Caco-2 (cell line): Measurements from ENCODE around the gene AP2B1. TPM values are rescaled to one million over a fixed set of nuclear protein-coding genes. Genes with fewer than 3 reads are reported as not detected.

Source experiments
- BruUV-seq: library from RNA; stranded (reverse); fragments of 400-500 nt; replicated peaks from 2 replicates; lab custom pipeline; 2021; lab: Mats Ljungman, UMichigan
- CTCF ChIA-PET: fragments of 300-600 bp; sonication (Branson Sonifier 250); formaldehyde crosslinking; loops from one replicate; lab custom pipeline; 2022; ENCODE audit warnings: antibody characterized with exemption; lab: Charles Lee
- POLR2A ChIA-PET: fragments of 300-600 bp; sonication (Branson Sonifier 250); formaldehyde crosslinking; loops from one replicate; lab custom pipeline; 2022; ENCODE audit warnings: antibody characterized with exemption; lab: Charles Lee
- DNase-seq, 2 experiments: peaks; one replicate each; pipeline versions ENCODE4 v3.0.0 to v3.0.0-alpha.2; 2020 to 2022
- H3K27me3 ChIP-seq: replicated peaks from 2 replicates; pipeline ENCODE4 v1.6.0; 2011; ENCODE audit warnings: low read length; ENCODE audit not compliant: control insufficient read depth, insufficient read depth
- H3K36me3 ChIP-seq: 2 replicates; pipeline ENCODE4 v1.5.1; 2011; ENCODE audit warnings: low read length; ENCODE audit not compliant: control insufficient read depth, insufficient read depth
- H3K4me1 ChIP-seq: fragments of 250-450 bp; sonication (Bioruptor Pico); 2 replicates; pipeline ENCODE4 v1.5.1; 2020; ENCODE audit warnings: mild to moderate bottlenecking
- H3K4me3 ChIP-seq: 2 replicates; pipeline ENCODE4 v1.5.1; 2011; ENCODE audit warnings: low read depth, mild to moderate bottlenecking, control low read depth, low read length
- H3K9me3 ChIP-seq: fragments of 250-450 bp; sonication (Bioruptor Pico); 2 replicates; pipeline ENCODE4 v1.5.1; 2020; ENCODE audit warnings: mild to moderate bottlenecking, moderate library complexity
- H3K27ac Mint-ChIP-seq: one replicate; pipeline ENCODE4 v1.8.0; 2022; ENCODE audit warnings: mixed read lengths; ENCODE audit not compliant: unreplicated experiment
- H3K27me3 Mint-ChIP-seq: one replicate; pipeline ENCODE4 v1.8.0; 2022; ENCODE audit warnings: mixed read lengths; ENCODE audit not compliant: insufficient read depth, unreplicated experiment
- H3K36me3 Mint-ChIP-seq: one replicate; pipeline ENCODE4 v1.8.0; 2022; ENCODE audit warnings: mild to moderate bottlenecking, mixed read lengths; ENCODE audit not compliant: insufficient read depth, unreplicated experiment
- H3K4me1 Mint-ChIP-seq: one replicate; pipeline ENCODE4 v1.8.0; 2022; ENCODE audit warnings: low read depth, mixed read lengths; ENCODE audit not compliant: unreplicated experiment
- H3K4me3 Mint-ChIP-seq: one replicate; pipeline ENCODE4 v1.8.0; 2022; ENCODE audit warnings: mild to moderate bottlenecking, moderate library complexity, mixed read lengths; ENCODE audit not compliant: unreplicated experiment
- H3K9me3 Mint-ChIP-seq: one replicate; pipeline ENCODE4 v1.8.0; 2022; ENCODE audit warnings: mixed read lengths; ENCODE audit not compliant: unreplicated experiment
- intact Hi-C: fragments of 100-400 bp; cut with micrococcal nuclease; formaldehyde crosslinking; loops from one replicate; pipeline ENCODE4 v1.10.0; 2022; ENCODE audit not compliant: unreplicated experiment
- total RNA-seq: library from RNA; stranded (reverse); gene quantifications from 2 replicates; pipeline ENCODE4 v1.2.3, GENCODE V29; 2022
- TF ChIP-seq, protein P1 (sequence below), 2 experiments: fragments of 200-600 bp in 1 of 2; IDR thresholded peaks; 1 replicate in 1 of 2; 2 replicates in 1 of 2; pipeline versions ENCODE4 v1.5.1 to v1.8.0; 2011 to 2022; ENCODE audit warnings: antibody characterized with exemption in 1 of 2, control low read depth in 1 of 2, inconsistent platforms in 1 of 2, low read depth in 1 of 2, low read length in 1 of 2, mild to moderate bottlenecking in 1 of 2, moderate library complexity in 1 of 2; ENCODE audit not compliant: insufficient read depth in 1 of 2, severe bottlenecking in 1 of 2, unreplicated experiment in 1 of 2

Gene AP2B1
- total RNA-seq, 1 experiment from 2014 or later = 228 TPM

DNA sequence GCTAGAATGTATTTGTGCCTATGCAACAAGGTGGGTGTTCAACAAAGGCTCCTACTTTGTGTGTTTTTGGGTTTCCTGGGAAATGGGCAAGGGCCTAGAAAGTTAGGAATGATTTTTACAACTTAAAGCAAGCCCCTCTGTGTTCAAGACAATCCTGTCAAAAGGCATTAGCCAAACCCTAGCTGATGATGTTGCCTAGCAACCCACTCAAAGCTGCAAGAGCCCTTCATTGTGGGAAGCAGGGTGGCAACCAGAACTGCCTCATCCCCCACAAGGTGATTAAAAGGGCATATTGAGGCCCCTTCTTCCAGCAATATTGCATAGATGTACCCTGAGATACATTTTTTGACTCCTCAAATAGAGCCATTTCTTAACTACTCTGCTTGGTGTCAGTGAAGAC is 128.3 kb downstream of the AP2B1 start:
- H3K36me3 Mint-ChIP-seq = peaks cover 40% of the 10 kb centered on the region
- H3K36me3 ChIP-seq = peaks cover 1% of the 10 kb centered on the region
- H3K9me3 ChIP-seq = no peaks in the 10 kb centered on the region
- no peaks in the 10 kb centered on the region for H3K27me3 ChIP-seq
- no TSS peak for BruUV-seq
- no peaks in the 10 kb centered on the region for H3K9me3 Mint-ChIP-seq
- H3K4me3 ChIP-seq = no peak overlapping the region
- no peaks in the 10 kb centered on the region for H3K27me3 Mint-ChIP-seq
- ChIA-PET CTCF (no interaction called here), POLR2A (no interaction called here)
- DNase-seq = no peak
- H3K27ac Mint-ChIP-seq = no peak overlapping the region
- intact Hi-C loops = loop anchor here (2.0 kb wide), 1 partner anchor 79 kb away; no protein-coding TSS in a partner anchor
- no peaks in the 10 kb centered on the region for H3K4me1 ChIP-seq
- TF ChIP-seq, protein P1, sequence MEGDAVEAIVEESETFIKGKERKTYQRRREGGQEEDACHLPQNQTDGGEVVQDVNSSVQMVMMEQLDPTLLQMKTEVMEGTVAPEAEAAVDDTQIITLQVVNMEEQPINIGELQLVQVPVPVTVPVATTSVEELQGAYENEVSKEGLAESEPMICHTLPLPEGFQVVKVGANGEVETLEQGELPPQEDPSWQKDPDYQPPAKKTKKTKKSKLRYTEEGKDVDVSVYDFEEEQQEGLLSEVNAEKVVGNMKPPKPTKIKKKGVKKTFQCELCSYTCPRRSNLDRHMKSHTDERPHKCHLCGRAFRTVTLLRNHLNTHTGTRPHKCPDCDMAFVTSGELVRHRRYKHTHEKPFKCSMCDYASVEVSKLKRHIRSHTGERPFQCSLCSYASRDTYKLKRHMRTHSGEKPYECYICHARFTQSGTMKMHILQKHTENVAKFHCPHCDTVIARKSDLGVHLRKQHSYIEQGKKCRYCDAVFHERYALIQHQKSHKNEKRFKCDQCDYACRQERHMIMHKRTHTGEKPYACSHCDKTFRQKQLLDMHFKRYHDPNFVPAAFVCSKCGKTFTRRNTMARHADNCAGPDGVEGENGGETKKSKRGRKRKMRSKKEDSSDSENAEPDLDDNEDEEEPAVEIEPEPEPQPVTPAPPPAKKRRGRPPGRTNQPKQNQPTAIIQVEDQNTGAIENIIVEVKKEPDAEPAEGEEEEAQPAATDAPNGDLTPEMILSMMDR (IDR thresholded peaks at IDR 0.05; ENCODE audit: insufficient read depth in 1 of 2, low read depth in 1 of 2, low read length in 1 of 2, severe bottlenecking in 1 of 2, unreplicated experiment in 1 of 2) = no peak
- H3K4me3 Mint-ChIP-seq = no peak overlapping the region
- H3K4me1 Mint-ChIP-seq = peaks cover 8% of the 10 kb centered on the region

DNA sequence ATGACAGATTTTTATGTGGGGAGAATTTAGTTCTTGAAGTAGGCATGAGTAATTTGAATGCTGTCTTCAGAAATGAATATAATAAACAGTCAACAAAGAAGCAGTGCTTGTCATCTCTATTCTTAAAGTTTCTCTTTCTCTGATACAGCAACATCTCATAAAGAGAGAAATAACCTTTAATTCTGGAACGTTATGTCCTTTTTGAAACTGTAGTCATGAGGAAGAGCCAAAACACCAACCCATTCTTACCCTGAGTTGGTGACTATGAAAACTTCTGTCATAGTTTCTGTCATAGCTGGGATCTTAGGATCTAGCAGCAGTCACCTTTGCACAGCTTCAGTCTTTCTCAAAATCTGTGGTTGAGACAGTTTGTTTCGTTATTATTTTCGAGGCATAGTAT is 129.1 kb downstream of the AP2B1 start:
- Histone ChIP-seq H3K4me1 (no peaks in the 10 kb centered on the region), H3K4me3 (no peak overlapping the region), H3K27me3 (no peaks in the 10 kb centered on the region), H3K9me3 (no peaks in the 10 kb centered on the region), H3K36me3 (peaks cover 3% of the 10 kb centered on the region)
- TF ChIP-seq, protein P1 (IDR thresholded peaks at IDR 0.05; ENCODE audit: insufficient read depth in 1 of 2, low read depth in 1 of 2, low read length in 1 of 2, severe bottlenecking in 1 of 2, unreplicated experiment in 1 of 2) = no peak
- no peaks in the 10 kb centered on the region for H3K27me3 Mint-ChIP-seq
- DNase-seq = no peak
- peaks cover 42% of the 10 kb centered on the region for H3K36me3 Mint-ChIP-seq
- intact Hi-C loops = no loop called here
- ChIA-PET CTCF (no interaction called here), POLR2A (no interaction called here)
- no TSS peak for BruUV-seq
- H3K4me3 Mint-ChIP-seq = no peak overlapping the region
- H3K9me3 Mint-ChIP-seq = no peaks in the 10 kb centered on the region
- H3K4me1 Mint-ChIP-seq = peaks cover 8% of the 10 kb centered on the region
- H3K27ac Mint-ChIP-seq = no peak overlapping the region

DNA sequence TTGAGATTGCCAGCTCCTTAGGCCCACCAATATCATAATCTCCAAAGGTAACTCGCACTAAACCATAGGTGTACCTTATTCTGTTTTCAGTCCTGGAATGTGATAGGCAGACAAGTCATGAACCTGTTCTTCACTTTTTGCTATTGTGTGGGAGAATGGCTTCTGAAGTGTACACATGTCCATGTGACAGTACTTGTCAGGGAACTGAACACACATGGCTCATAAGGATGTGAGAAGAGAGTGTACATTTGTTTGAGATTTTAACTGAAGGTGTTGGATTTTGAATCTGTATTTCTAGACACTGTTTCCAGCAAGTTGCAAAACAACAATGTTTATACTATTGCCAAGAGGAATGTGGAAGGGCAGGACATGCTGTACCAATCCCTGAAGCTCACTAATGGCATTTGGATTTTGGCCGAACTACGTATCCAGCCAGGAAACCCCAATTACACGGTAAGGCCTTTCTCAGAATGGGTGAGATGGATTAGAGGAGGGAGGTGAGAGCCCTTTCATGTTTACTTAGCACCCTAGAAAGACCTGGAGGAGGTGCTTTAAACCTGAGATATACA is 129.9 kb downstream of the AP2B1 start:
- no peaks in the 10 kb centered on the region for H3K27me3 ChIP-seq
- H3K36me3 Mint-ChIP-seq = peaks cover 43% of the 10 kb centered on the region
- no TSS peak for BruUV-seq
- H3K36me3 ChIP-seq = peaks cover 2% of the 10 kb centered on the region
- intact Hi-C loops = no loop called here
- H3K4me1 Mint-ChIP-seq = peaks cover 8% of the 10 kb centered on the region
- no peak overlapping the region for H3K27ac Mint-ChIP-seq
- no peaks in the 10 kb centered on the region for H3K4me1 ChIP-seq
- DNase-seq = no peak
- H3K4me3 Mint-ChIP-seq = no peak overlapping the region
- H3K27me3 Mint-ChIP-seq = no peaks in the 10 kb centered on the region
- no peak overlapping the region for H3K4me3 ChIP-seq
- ChIA-PET CTCF (no interaction called here), POLR2A (no interaction called here)
- TF ChIP-seq, protein P1 (IDR thresholded peaks at IDR 0.05; ENCODE audit: insufficient read depth in 1 of 2, low read depth in 1 of 2, low read length in 1 of 2, severe bottlenecking in 1 of 2, unreplicated experiment in 1 of 2) = no peak
- H3K9me3 Mint-ChIP-seq = no peaks in the 10 kb centered on the region
- no peaks in the 10 kb centered on the region for H3K9me3 ChIP-seq
